ENCODE results near the gene TSPEAR. TPM values are rescaled to one million over a fixed set of nuclear protein-coding genes. Genes with fewer than 3 reads are reported as not detected.

TSPEAR gene
- total RNA-seq, 1 experiment from 2014 or later, result not detected

DNA sequence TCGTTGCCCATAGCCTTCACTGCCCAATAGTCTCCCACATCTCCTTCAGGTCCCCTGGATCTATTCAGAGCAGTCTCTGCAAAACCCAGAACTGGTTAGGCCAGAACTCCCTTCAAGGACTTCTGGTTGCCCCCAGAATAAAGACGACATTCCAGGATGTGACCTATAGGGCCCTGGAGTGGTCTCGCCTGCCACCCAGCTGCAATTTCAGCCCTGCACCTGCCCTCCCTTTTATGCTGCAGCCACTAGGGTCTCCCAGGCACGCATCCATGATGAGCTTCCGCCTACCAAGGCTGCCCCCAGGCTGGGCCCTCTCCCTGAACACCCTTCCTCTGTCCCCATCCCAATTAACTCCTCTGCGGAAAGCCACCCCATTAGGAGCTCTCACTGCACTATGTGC, 7.2 kb upstream of the TSPEAR start:
- TF ChIP-seq, protein P1, sequence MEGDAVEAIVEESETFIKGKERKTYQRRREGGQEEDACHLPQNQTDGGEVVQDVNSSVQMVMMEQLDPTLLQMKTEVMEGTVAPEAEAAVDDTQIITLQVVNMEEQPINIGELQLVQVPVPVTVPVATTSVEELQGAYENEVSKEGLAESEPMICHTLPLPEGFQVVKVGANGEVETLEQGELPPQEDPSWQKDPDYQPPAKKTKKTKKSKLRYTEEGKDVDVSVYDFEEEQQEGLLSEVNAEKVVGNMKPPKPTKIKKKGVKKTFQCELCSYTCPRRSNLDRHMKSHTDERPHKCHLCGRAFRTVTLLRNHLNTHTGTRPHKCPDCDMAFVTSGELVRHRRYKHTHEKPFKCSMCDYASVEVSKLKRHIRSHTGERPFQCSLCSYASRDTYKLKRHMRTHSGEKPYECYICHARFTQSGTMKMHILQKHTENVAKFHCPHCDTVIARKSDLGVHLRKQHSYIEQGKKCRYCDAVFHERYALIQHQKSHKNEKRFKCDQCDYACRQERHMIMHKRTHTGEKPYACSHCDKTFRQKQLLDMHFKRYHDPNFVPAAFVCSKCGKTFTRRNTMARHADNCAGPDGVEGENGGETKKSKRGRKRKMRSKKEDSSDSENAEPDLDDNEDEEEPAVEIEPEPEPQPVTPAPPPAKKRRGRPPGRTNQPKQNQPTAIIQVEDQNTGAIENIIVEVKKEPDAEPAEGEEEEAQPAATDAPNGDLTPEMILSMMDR (IDR thresholded peaks at IDR 0.05; ENCODE audit: unreplicated experiment), result no peak
- Mint-ChIP-seq H3K27me3 (ENCODE audit: unreplicated experiment) (peaks cover 88% of the 10 kb centered on the region), H3K27ac (ENCODE audit: unreplicated experiment) (no peak overlapping the region), H3K4me3 (ENCODE audit: low read depth, unreplicated experiment) (no peak overlapping the region), H3K36me3 (ENCODE audit: insufficient read depth, unreplicated experiment) (no peaks in the 10 kb centered on the region), H3K9me3 (ENCODE audit: low read depth, unreplicated experiment) (no peaks in the 10 kb centered on the region), H3K4me1 (ENCODE audit: low read depth, unreplicated experiment) (no peaks in the 10 kb centered on the region)
- no peak for DNase-seq
- intact Hi-C loops (cut with micrococcal nuclease; ENCODE audit: unreplicated experiment), result no loop called here
- CTCF ChIA-PET, result no interaction called here
- BruUV-seq (replicated peaks), result no TSS peak

DNA sequence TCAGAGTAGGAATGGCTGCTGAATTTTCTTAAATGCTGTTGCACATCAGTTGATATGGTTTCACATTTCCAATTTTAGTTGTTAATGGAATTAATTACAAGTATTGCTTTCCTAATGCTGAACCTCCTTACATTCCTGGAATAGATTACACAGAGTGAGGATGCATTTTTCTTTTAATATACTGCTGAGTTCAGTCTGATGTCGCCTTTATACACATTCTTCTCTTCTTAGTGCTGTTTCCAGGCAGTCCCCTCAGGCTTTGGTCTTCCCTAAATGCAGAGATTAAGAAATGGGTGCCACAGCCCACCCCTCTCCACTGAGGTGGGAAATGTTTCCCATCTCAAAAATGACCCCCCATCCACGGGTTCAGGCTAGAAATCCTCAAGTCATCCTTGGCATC, 6.7 kb upstream of the TSPEAR start:
- no peaks in the 10 kb centered on the region for H3K36me3 Mint-ChIP-seq (ENCODE audit: insufficient read depth, unreplicated experiment)
- H3K4me1 Mint-ChIP-seq (ENCODE audit: low read depth, unreplicated experiment), result no peaks in the 10 kb centered on the region
- H3K27ac Mint-ChIP-seq (ENCODE audit: unreplicated experiment), result no peak overlapping the region
- CTCF ChIA-PET, result no interaction called here
- TF ChIP-seq, protein P1 (IDR thresholded peaks at IDR 0.05; ENCODE audit: unreplicated experiment), result no peak
- no peaks in the 10 kb centered on the region for H3K9me3 Mint-ChIP-seq (ENCODE audit: low read depth, unreplicated experiment)
- no peak overlapping the region for H3K4me3 Mint-ChIP-seq (ENCODE audit: low read depth, unreplicated experiment)
- DNase-seq, result no peak
- BruUV-seq (replicated peaks), result no TSS peak
- peaks cover 88% of the 10 kb centered on the region for H3K27me3 Mint-ChIP-seq (ENCODE audit: unreplicated experiment)
- intact Hi-C loops (cut with micrococcal nuclease; ENCODE audit: unreplicated experiment), result no loop called here

DNA sequence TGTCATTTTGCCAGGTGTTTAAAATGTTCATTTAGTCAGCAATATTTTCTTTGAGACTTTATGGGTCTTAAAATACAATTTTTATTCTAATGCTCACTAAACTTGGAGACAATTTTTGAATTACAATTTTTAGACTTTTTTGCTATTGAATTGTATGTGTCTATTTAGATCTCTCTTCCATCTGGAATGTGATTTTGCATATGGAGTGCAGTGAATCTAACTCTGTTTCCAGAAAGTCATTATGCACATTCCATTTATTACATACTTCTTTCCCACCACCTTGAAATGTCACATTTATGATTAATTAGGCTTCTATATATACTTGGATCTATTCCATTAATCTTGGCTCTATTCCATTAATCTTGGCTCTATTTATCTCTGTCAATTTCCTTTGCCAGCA, 5.6 kb upstream of the TSPEAR start:
- no peak overlapping the region for H3K27ac Mint-ChIP-seq (ENCODE audit: unreplicated experiment)
- TF ChIP-seq, protein P1 (IDR thresholded peaks at IDR 0.05; ENCODE audit: unreplicated experiment), result no peak
- intact Hi-C loops (cut with micrococcal nuclease; ENCODE audit: unreplicated experiment), result no loop called here
- H3K4me3 Mint-ChIP-seq (ENCODE audit: low read depth, unreplicated experiment), result no peak overlapping the region
- no peaks in the 10 kb centered on the region for H3K36me3 Mint-ChIP-seq (ENCODE audit: insufficient read depth, unreplicated experiment)
- CTCF ChIA-PET, result interaction anchor here (0.6 kb wide), 1 partner anchor 200 kb away, joined by 3 read pairs; no protein-coding TSS in a partner anchor
- no peak for DNase-seq
- no peaks in the 10 kb centered on the region for H3K9me3 Mint-ChIP-seq (ENCODE audit: low read depth, unreplicated experiment)
- BruUV-seq (replicated peaks), result no TSS peak
- peaks cover 90% of the 10 kb centered on the region for H3K27me3 Mint-ChIP-seq (ENCODE audit: unreplicated experiment)
- no peaks in the 10 kb centered on the region for H3K4me1 Mint-ChIP-seq (ENCODE audit: low read depth, unreplicated experiment)

DNA sequence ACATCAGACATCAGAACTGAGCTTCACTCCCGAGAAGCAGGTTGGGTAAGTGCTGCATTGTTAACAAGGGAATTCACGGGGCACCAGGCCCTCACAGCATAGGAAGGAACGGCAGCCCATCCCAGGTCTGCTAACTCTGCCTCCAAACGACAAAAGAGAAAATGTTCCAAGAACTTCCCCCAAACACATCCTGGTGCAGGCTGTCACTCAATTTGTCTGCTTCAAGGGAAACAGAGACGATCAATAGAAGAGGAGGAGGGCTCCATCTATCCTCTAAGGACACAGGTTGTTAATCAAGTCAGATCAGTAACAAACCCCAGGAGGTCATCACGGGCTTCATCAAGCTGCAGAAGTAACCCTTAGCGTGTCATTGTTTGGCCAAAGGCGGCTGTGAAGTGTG, 3.5 kb upstream of the TSPEAR start:
- BruUV-seq (replicated peaks), result no TSS peak
- no peak overlapping the region for H3K4me3 Mint-ChIP-seq (ENCODE audit: low read depth, unreplicated experiment)
- TF ChIP-seq, protein P1 (IDR thresholded peaks at IDR 0.05; ENCODE audit: unreplicated experiment), result no peak
- H3K36me3 Mint-ChIP-seq (ENCODE audit: insufficient read depth, unreplicated experiment), result no peaks in the 10 kb centered on the region
- peaks cover 89% of the 10 kb centered on the region for H3K27me3 Mint-ChIP-seq (ENCODE audit: unreplicated experiment)
- intact Hi-C loops (cut with micrococcal nuclease; ENCODE audit: unreplicated experiment), result no loop called here
- H3K27ac Mint-ChIP-seq (ENCODE audit: unreplicated experiment), result no peak overlapping the region
- H3K4me1 Mint-ChIP-seq (ENCODE audit: low read depth, unreplicated experiment), result no peaks in the 10 kb centered on the region
- H3K9me3 Mint-ChIP-seq (ENCODE audit: low read depth, unreplicated experiment), result no peaks in the 10 kb centered on the region
- CTCF ChIA-PET, result no interaction called here
- DNase-seq, result no peak

Measured in Calu3 (cell line).